Sigmoid colon (tissue), 7 donors: ENCODE measurements around the gene MRRF. TPM values are rescaled to one million over a fixed set of nuclear protein-coding genes. Genes with fewer than 3 reads are reported as not detected.

ENCODE experiments used
- DNase-seq: peaks from one replicate; pipeline ENCODE4 v3.0.0-alpha.2; 2019
- H3K27ac ChIP-seq, 4 donors: fragments of 200-600 bp; sonication (generic); one replicate each; pipeline ENCODE4 v1.5.1; 2016 to 2019; ENCODE audit warnings: mild to moderate bottlenecking in 1 of 4
- H3K27me3 ChIP-seq, 3 donors: fragments of 200-600 bp; sonication (generic); one replicate each; pipeline ENCODE4 v1.5.1; 2019; ENCODE audit warnings: mild to moderate bottlenecking in 1 of 3
- H3K36me3 ChIP-seq, 4 donors: fragments of 200-600 bp; sonication (generic); one replicate each; pipeline ENCODE4 v1.5.1; 2016 to 2019
- H3K4me1 ChIP-seq, 4 donors: fragments of 200-600 bp; sonication (generic); one replicate each; pipeline ENCODE4 v1.5.1; 2017 to 2019
- H3K4me3 ChIP-seq, 4 donors: fragments of 200-600 bp; sonication (generic); one replicate each; pipeline ENCODE4 v1.5.1; 2017 to 2019; ENCODE audit warnings: mild to moderate bottlenecking in 2 of 4, moderate library complexity in 1 of 4
- H3K9me3 ChIP-seq, 4 donors: fragments of 200-600 bp in 3 of 4; sonication (generic) in 3 of 4; one replicate each; pipeline versions ENCODE4 v1.5.1 to v1.6.1; 2013 to 2019
- CTCF ChIP-seq, 4 experiments: fragments of 450-650 bp in 3 of 4; fragments of 200-600 bp in 1 of 4; IDR thresholded peaks; one replicate each; pipeline ENCODE4 v1.5.1; 2016 to 2019; ENCODE audit warnings: antibody characterized with exemption in 4 of 4, mild to moderate bottlenecking in 3 of 4, moderate library complexity in 2 of 4
- EP300 ChIP-seq, 4 donors: sonication (generic); formaldehyde crosslinking; IDR thresholded peaks; one replicate each; pipeline ENCODE4 v1.6.1; 2017; ENCODE audit warnings: antibody characterized with exemption in 4 of 4
- POLR2A ChIP-seq, 2 donors: fragments of 450-650 bp; IDR thresholded peaks; one replicate each; pipeline ENCODE4 v1.6.1; 2016; ENCODE audit warnings: antibody characterized with exemption in 2 of 2, mild to moderate bottlenecking in 2 of 2, moderate library complexity in 2 of 2
- POLR2AphosphoS5 ChIP-seq, 4 donors: sonication (generic); formaldehyde crosslinking; IDR thresholded peaks; one replicate each; pipeline ENCODE4 v1.6.1; 2017; ENCODE audit warnings: antibody characterized with exemption in 4 of 4
- WGBS, 2 donors: extraction: QIAGEN DNeasy Blood & Tissue Kit; methylation state at CpG; one replicate each; pipeline ENCODE4 v1.1.7; 2013; 5-methylcytosine and 5-hydroxymethylcytosine counted together
- intact Hi-C: fragments of 100-400 bp; cut with DNase I; formaldehyde crosslinking; loops from one replicate; pipeline ENCODE4 v1.15.1; 2023
- polyA plus RNA-seq, 3 donors: library from polyadenylated mRNA; stranded (reverse); fragments of 200-250 nt; gene quantifications; one replicate each; pipeline ENCODE4 v1.2.3, GENCODE V29; 2013
- total RNA-seq, 4 donors: library from RNA; depleted of rRNA; stranded (reverse); fragments of >200 nt; gene quantifications; one replicate each; pipeline ENCODE4 v1.1.0, GENCODE V29; 2016
- donor health status: healthy with polysubstance abuse.
- donor health status: Bipolar disorder and iron deficiency.
- donor health status: healthy.

MRRF gene
- total and polyA plus RNA-seq, 7 donors: 29.9 to 46.7 (median 38.2) TPM

DNA sequence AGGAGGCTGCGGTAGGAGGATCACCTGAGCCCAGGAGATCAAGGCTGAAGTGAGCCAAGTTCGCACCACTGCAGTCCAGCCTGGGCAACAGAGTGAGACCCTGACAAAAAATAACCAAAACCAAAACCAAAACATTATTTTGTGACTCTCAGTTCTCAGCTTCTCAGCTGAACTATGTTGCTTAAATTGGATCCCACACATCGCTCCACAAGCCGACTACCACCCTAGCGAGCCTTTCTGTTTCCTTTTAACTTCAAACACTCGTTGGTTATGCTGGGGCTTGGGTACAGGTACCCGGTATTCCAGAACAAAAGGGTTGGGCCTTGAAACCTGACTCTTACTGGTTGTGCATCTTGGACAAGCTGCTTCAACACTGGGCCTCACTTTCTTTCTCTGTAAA lies 102.4 kb downstream of the MRRF start:
- Histone ChIP-seq H3K27ac (peak overlapping the region; percentile 75 to 79 (median 77)), H3K27me3 (no peaks in the 10 kb centered on the region), H3K4me3 (no peak overlapping the region), H3K36me3 (no peaks in the 10 kb centered on the region), H3K9me3 (no peaks in the 10 kb centered on the region), H3K4me1 (peaks cover 0 to 43% (median 30%) of the 10 kb centered on the region in 4 donors)
- 92 to 95% methylated on average over 7 of the region's 7 CpGs for WGBS, 2 donors
- TF ChIP-seq CTCF (IDR thresholded peaks at IDR 0.05): no peak
- TF ChIP-seq POLR2A (IDR thresholded peaks at IDR 0.05): no peak
- no peak for TF ChIP-seq POLR2AphosphoS5 (IDR thresholded peaks at IDR 0.05)
- TF ChIP-seq EP300 (IDR thresholded peaks at IDR 0.05): no peak
- intact Hi-C loops: loop anchor here (5.0 kb wide), 1 partner anchor 205 kb away; no protein-coding TSS in a partner anchor
- DNase-seq: no peak

- Histone ChIP-seq H3K36me3 (no peaks in the 10 kb centered on the region), H3K27ac (peak overlapping the region in 3 of 4 donors; percentile 76 to 79 (median 78)), H3K27me3 (no peaks in the 10 kb centered on the region), H3K9me3 (no peaks in the 10 kb centered on the region), H3K4me3 (no peak overlapping the region), H3K4me1 (peaks cover 0 to 52% (median 35%) of the 10 kb centered on the region in 4 donors)
- WGBS, 2 donors: 70 to 85% methylated on average over 6 of the region's 6 CpGs
- DNase-seq: no peak
- TF ChIP-seq CTCF (IDR thresholded peaks at IDR 0.05) (no peak), POLR2A (IDR thresholded peaks at IDR 0.05) (no peak), EP300 (IDR thresholded peaks at IDR 0.05) (no peak)
- intact Hi-C loops: loop anchor here (5.0 kb wide), 1 partner anchor 206 kb away; no protein-coding TSS in a partner anchor
These were observed 103.2 kb downstream of the MRRF start for GRCh38 chr9:122367774-122368460.

DNA sequence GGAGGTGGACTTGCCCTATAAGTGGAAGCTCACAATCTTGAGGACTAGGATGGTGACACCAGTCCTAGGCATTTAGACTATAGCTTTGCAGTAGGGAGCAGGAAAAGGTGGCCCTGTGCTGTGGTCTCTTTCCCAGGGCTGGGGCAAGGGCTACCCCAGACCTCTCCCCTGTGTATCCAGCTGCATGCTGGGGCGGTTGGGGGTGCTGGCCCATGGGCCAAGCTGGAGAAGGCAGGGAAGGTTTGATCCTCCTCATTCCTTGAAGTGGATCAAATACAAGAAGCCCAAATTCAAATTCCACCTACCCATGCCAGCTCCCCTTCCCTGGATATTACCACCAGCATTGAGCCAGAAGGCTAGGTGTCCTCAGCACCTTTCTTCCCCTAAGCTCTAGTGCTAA lies 104.0 kb downstream of the MRRF start:
- no peak overlapping the region for H3K4me3 ChIP-seq
- TF ChIP-seq EP300 (IDR thresholded peaks at IDR 0.05) (no peak), POLR2AphosphoS5 (IDR thresholded peaks at IDR 0.05) (no peak), POLR2A (IDR thresholded peaks at IDR 0.05) (no peak), CTCF (IDR thresholded peaks at IDR 0.05) (no peak)
- H3K4me1 ChIP-seq: peaks cover 0 to 59% (median 43%) of the 10 kb centered on the region in 4 donors
- H3K9me3 ChIP-seq: no peaks in the 10 kb centered on the region
- no peaks in the 10 kb centered on the region for H3K36me3 ChIP-seq
- DNase-seq: no peak
- peak overlapping the region in 1 of 4 donors; percentile 76 for H3K27ac ChIP-seq
- 93 to 98% methylated on average over 1 of the region's 1 CpG for WGBS, 2 donors
- no peaks in the 10 kb centered on the region for H3K27me3 ChIP-seq
- intact Hi-C loops: loop anchor here (5.0 kb wide), 1 partner anchor 206 kb away; no protein-coding TSS in a partner anchor

GRCh38 chr9:122370303-122370702 lies 105.6 kb downstream of the MRRF start:
- Histone ChIP-seq H3K9me3 (no peaks in the 10 kb centered on the region), H3K4me1 (peaks cover 0 to 64% (median 55%) of the 10 kb centered on the region in 4 donors), H3K36me3 (no peaks in the 10 kb centered on the region), H3K27me3 (no peaks in the 10 kb centered on the region), H3K27ac (peak overlapping the region; percentile 90 to 95 (median 90)), H3K4me3 (peak overlapping the region; percentile 65 to 74 (median 68))
- TF ChIP-seq CTCF (IDR thresholded peaks at IDR 0.05) (no peak), EP300 (IDR thresholded peaks at IDR 0.05) (no peak), POLR2A (IDR thresholded peaks at IDR 0.05) (no peak), POLR2AphosphoS5 (IDR thresholded peaks at IDR 0.05) (no peak)
- intact Hi-C loops: loop anchor here (5.0 to 10.0 kb wide), 2 partner anchors 82 to 454 kb away; partner anchors contain the start of gene PDCL
- WGBS, 2 donors: 55 to 69% methylated on average over 5 of the region's 5 CpGs
- DNase-seq: no peak
